ENCODE data around the gene GHR.

Gene GHR

GRCh38 chr5:42518595-42519221, 95.5 kb downstream of the GHR start:
- DNase-seq = no peak

GRCh38 chr5:42520203-42520602, 97.0 kb downstream of the GHR start:
- no peak for DNase-seq

- no peak for DNase-seq
Measured at GRCh38 chr5:42520957-42521356, 97.7 kb downstream of the GHR start.

GRCh38 chr5:42521406-42521805, 98.2 kb downstream of the GHR start:
- DNase-seq = no peak

- DNase-seq = no peak
Measured at GRCh38 chr5:42522783-42523182, 99.5 kb downstream of the GHR start.

- DNase-seq = no peak
Measured at GRCh38 chr5:42526179-42526578, 102.9 kb downstream of the GHR start.

GRCh38 chr5:42531611-42532010, 108.4 kb downstream of the GHR start:
- DNase-seq = no peak

GRCh38 chr5:42542106-42542505, 118.9 kb downstream of the GHR start:
- DNase-seq = no peak

GRCh38 chr5:42543774-42544173, 120.5 kb downstream of the GHR start:
- DNase-seq = no peak

GRCh38 chr5:42545038-42545437, 121.8 kb downstream of the GHR start:
- DNase-seq = no peak

- no peak for DNase-seq
Measured at GRCh38 chr5:42547141-42547540, 123.9 kb downstream of the GHR start.

- no peak for DNase-seq
Measured at GRCh38 chr5:42547894-42548293, 124.7 kb downstream of the GHR start.

- DNase-seq = no peak
Measured at GRCh38 chr5:42552597-42552996, 129.4 kb downstream of the GHR start.

GRCh38 chr5:42553461-42553860, 130.2 kb downstream of the GHR start:
- no peak for DNase-seq

- DNase-seq = no peak
Measured at GRCh38 chr5:42555010-42555409, 131.8 kb downstream of the GHR start.

- DNase-seq = no peak
Measured at GRCh38 chr5:42555797-42556196, 132.6 kb downstream of the GHR start.

GRCh38 chr5:42557689-42558088, 134.4 kb downstream of the GHR start:
- no peak for DNase-seq

- DNase-seq = no peak
Measured at GRCh38 chr5:42561656-42562055, 138.4 kb downstream of the GHR start.

GRCh38 chr5:42564689-42565356, 141.6 kb downstream of the GHR start:
- DNase-seq = no peak

- DNase-seq = no peak
Measured at GRCh38 chr5:42566652-42567295, 143.5 kb downstream of the GHR start.

GRCh38 chr5:42569325-42569724, 146.1 kb downstream of the GHR start:
- DNase-seq = no peak

GRCh38 chr5:42569953-42570548, 146.8 kb downstream of the GHR start:
- no peak for DNase-seq

GRCh38 chr5:42570966-42571960, 148.0 kb downstream of the GHR start:
- no peak for DNase-seq

All from CD4-positive, alpha-beta T cell treated with Interleukin-12 subunit alpha and Interleukin-12 subunit beta, for 1 hour (primary cell).